ENCODE measurements around the gene ZNF385B. TPM values are rescaled to one million over a fixed set of nuclear protein-coding genes. Genes with fewer than 3 reads are reported as not detected.

The ZNF385B gene
- total RNA-seq, 1 donor from 2014 or later = not detected

- TF ChIP-seq CTCF (IDR thresholded peaks at IDR 0.05; ENCODE audit: partially characterized antibody, unreplicated experiment) = no peak
- Mint-ChIP-seq H3K27ac (ENCODE audit: unreplicated experiment) (no peak overlapping the region), H3K36me3 (ENCODE audit: unreplicated experiment) (no peaks in the 10 kb centered on the region), H3K9me3 (ENCODE audit: unreplicated experiment) (no peaks in the 10 kb centered on the region), H3K27me3 (ENCODE audit: unreplicated experiment) (no peaks in the 10 kb centered on the region), H3K4me1 (ENCODE audit: low read depth, unreplicated experiment) (no peaks in the 10 kb centered on the region), H3K4me3 (ENCODE audit: unreplicated experiment) (no peak overlapping the region)
- no peak for DNase-seq
Observed at GRCh38 chr2:179455172-179455524, 406.3 kb downstream of the ZNF385B start.

- TF ChIP-seq CTCF (IDR thresholded peaks at IDR 0.05; ENCODE audit: partially characterized antibody, unreplicated experiment) = no peak
- Mint-ChIP-seq H3K9me3 (ENCODE audit: unreplicated experiment) (no peaks in the 10 kb centered on the region), H3K4me3 (ENCODE audit: unreplicated experiment) (no peak overlapping the region), H3K27ac (ENCODE audit: unreplicated experiment) (no peak overlapping the region), H3K27me3 (ENCODE audit: unreplicated experiment) (no peaks in the 10 kb centered on the region), H3K36me3 (ENCODE audit: unreplicated experiment) (no peaks in the 10 kb centered on the region), H3K4me1 (ENCODE audit: low read depth, unreplicated experiment) (no peaks in the 10 kb centered on the region)
- no peak for DNase-seq
Observed at GRCh38 chr2:179454443-179455171, 406.8 kb downstream of the ZNF385B start.

GRCh38 chr2:179449010-179449409 is 412.4 kb downstream of the ZNF385B start:
- H3K4me1 Mint-ChIP-seq (ENCODE audit: low read depth, unreplicated experiment) = no peaks in the 10 kb centered on the region
- H3K27ac Mint-ChIP-seq (ENCODE audit: unreplicated experiment) = no peak overlapping the region
- no peak for DNase-seq
- H3K36me3 Mint-ChIP-seq (ENCODE audit: unreplicated experiment) = no peaks in the 10 kb centered on the region
- H3K4me3 Mint-ChIP-seq (ENCODE audit: unreplicated experiment) = no peak overlapping the region
- no peak for TF ChIP-seq CTCF (IDR thresholded peaks at IDR 0.05; ENCODE audit: partially characterized antibody, unreplicated experiment)
- H3K9me3 Mint-ChIP-seq (ENCODE audit: unreplicated experiment) = no peaks in the 10 kb centered on the region
- no peaks in the 10 kb centered on the region for H3K27me3 Mint-ChIP-seq (ENCODE audit: unreplicated experiment)

GRCh38 chr2:179447839-179448447 is 413.5 kb downstream of the ZNF385B start:
- no peaks in the 10 kb centered on the region for H3K4me1 Mint-ChIP-seq (ENCODE audit: low read depth, unreplicated experiment)
- H3K4me3 Mint-ChIP-seq (ENCODE audit: unreplicated experiment) = no peak overlapping the region
- no peaks in the 10 kb centered on the region for H3K27me3 Mint-ChIP-seq (ENCODE audit: unreplicated experiment)
- no peak for TF ChIP-seq CTCF (IDR thresholded peaks at IDR 0.05; ENCODE audit: partially characterized antibody, unreplicated experiment)
- H3K36me3 Mint-ChIP-seq (ENCODE audit: unreplicated experiment) = no peaks in the 10 kb centered on the region
- no peak overlapping the region for H3K27ac Mint-ChIP-seq (ENCODE audit: unreplicated experiment)
- DNase-seq = no peak
- H3K9me3 Mint-ChIP-seq (ENCODE audit: unreplicated experiment) = no peaks in the 10 kb centered on the region

- no peak for DNase-seq
- no peaks in the 10 kb centered on the region for H3K4me1 Mint-ChIP-seq (ENCODE audit: low read depth, unreplicated experiment)
- H3K27me3 Mint-ChIP-seq (ENCODE audit: unreplicated experiment) = no peaks in the 10 kb centered on the region
- no peak overlapping the region for H3K27ac Mint-ChIP-seq (ENCODE audit: unreplicated experiment)
- no peaks in the 10 kb centered on the region for H3K9me3 Mint-ChIP-seq (ENCODE audit: unreplicated experiment)
- TF ChIP-seq CTCF (IDR thresholded peaks at IDR 0.05; ENCODE audit: partially characterized antibody, unreplicated experiment) = no peak
- H3K36me3 Mint-ChIP-seq (ENCODE audit: unreplicated experiment) = no peaks in the 10 kb centered on the region
- no peak overlapping the region for H3K4me3 Mint-ChIP-seq (ENCODE audit: unreplicated experiment)
Observed at GRCh38 chr2:179447421-179447820, 414.0 kb downstream of the ZNF385B start.
